IMR-90 (cell line): ENCODE measurements around the gene ABCA6. TPM values are rescaled to one million over a fixed set of nuclear protein-coding genes. Genes with fewer than 3 reads are reported as not detected.

ENCODE experiments used
- ATAC-seq: fragments of 200-7000 bp; cut with Tn5 transposase; 2 replicates; pipeline ENCODE4 v1.9.1; 2020; ENCODE audit warnings: low read depth, mild to moderate bottlenecking, moderate library complexity
- BruUV-seq: library from RNA; stranded (reverse); fragments of 400-500 nt; replicated peaks from 2 replicates; lab custom pipeline; 2021; lab: Mats Ljungman, UMichigan
- CTCF ChIA-PET: fragments of 300-600 bp; formaldehyde crosslinking; extraction: SDS; loops from one replicate; lab custom pipeline; 2021; ENCODE audit warnings: antibody characterized with exemption; lab: Yijun Ruan, JAX
- POLR2A ChIA-PET: fragments of 300-600 bp; sonication (Branson Sonifier 250); formaldehyde crosslinking; loops from one replicate; lab custom pipeline; 2022; ENCODE audit warnings: antibody characterized with exemption; ENCODE audit not compliant: unreplicated experiment; lab: Charles Lee
- DNase-seq: peaks from one replicate; pipeline ENCODE4 v3.0.0; 2013
- H2AFZ ChIP-seq: replicated peaks from 2 replicates; pipeline ENCODE3; 2013; ENCODE audit warnings: low read length, mild to moderate bottlenecking; ENCODE audit not compliant: poor library complexity
- H2AK5ac ChIP-seq: 2 replicates; pipeline ENCODE4 v1.6.1; 2013; ENCODE audit warnings: low read depth, low read length, inconsistent platforms
- H2AK9ac ChIP-seq: replicated peaks from 2 replicates; pipeline ENCODE3; 2013; ENCODE audit warnings: mild to moderate bottlenecking, low read depth, low read length, moderate library complexity; ENCODE audit not compliant: poor library complexity
- H2BK120ac ChIP-seq: 2 replicates; pipeline ENCODE4 v1.6.1; 2013; ENCODE audit warnings: low read depth, low read length, inconsistent platforms
- H2BK15ac ChIP-seq: 3 replicates; pipeline ENCODE4 v1.6.1; 2013; ENCODE audit warnings: low read depth, low read length, inconsistent platforms
- H2BK20ac ChIP-seq: 2 replicates; pipeline ENCODE4 v1.6.1; 2013; ENCODE audit warnings: low read depth, mild to moderate bottlenecking, inconsistent platforms, low read length, moderate library complexity
- H2BK5ac ChIP-seq: 2 replicates; pipeline ENCODE4 v1.6.1; 2013; ENCODE audit warnings: mild to moderate bottlenecking, low read depth, low read length, inconsistent platforms; ENCODE audit not compliant: poor library complexity, severe bottlenecking
- H3K14ac ChIP-seq: replicated peaks from 2 replicates; pipeline ENCODE4 v1.6.1; 2013; ENCODE audit warnings: low read depth, low read length, inconsistent platforms
- H3K18ac ChIP-seq: 2 replicates; pipeline ENCODE4 v1.6.1; 2013; ENCODE audit warnings: low read depth, low read length, control low read depth
- H3K23ac ChIP-seq: 2 replicates; pipeline ENCODE4 v1.6.1; 2013; ENCODE audit warnings: low read depth, low read length, inconsistent platforms
- H3K27ac ChIP-seq: 2 replicates; pipeline ENCODE4 v1.5.1; 2013; ENCODE audit warnings: mild to moderate bottlenecking, control low read depth, low read length; ENCODE audit not compliant: insufficient read depth
- H3K27me3 ChIP-seq: 2 replicates; pipeline ENCODE4 v1.6.1; 2013; ENCODE audit warnings: low read length; ENCODE audit not compliant: control insufficient read depth, insufficient read depth
- H3K36me3 ChIP-seq: 2 replicates; pipeline ENCODE4 v1.6.1; 2013; ENCODE audit warnings: low read length, mixed read lengths; ENCODE audit not compliant: control insufficient read depth, insufficient read depth
- H3K4ac ChIP-seq: 2 replicates; pipeline ENCODE4 v1.6.1; 2013; ENCODE audit warnings: low read depth, low read length, inconsistent platforms
- H3K4me1 ChIP-seq: 2 replicates; pipeline ENCODE4 v1.6.1; 2013; ENCODE audit warnings: low read length, mixed read lengths; ENCODE audit not compliant: control insufficient read depth, insufficient read depth
- H3K4me2 ChIP-seq: 2 replicates; pipeline ENCODE4 v1.6.1; 2013; ENCODE audit warnings: low read depth, mild to moderate bottlenecking, control low read depth, low read length, moderate library complexity
- H3K4me3 ChIP-seq: 2 replicates; pipeline ENCODE4 v1.5.1; 2013; ENCODE audit warnings: low read depth, mild to moderate bottlenecking, control low read depth, low read length, moderate library complexity; ENCODE audit not compliant: insufficient read depth
- H3K56ac ChIP-seq: 2 replicates; pipeline ENCODE4 v1.6.1; 2013; ENCODE audit warnings: low read length, inconsistent platforms; ENCODE audit not compliant: insufficient read depth; ENCODE audit errors: extremely low read depth
- H3K79me1 ChIP-seq, 2 experiments: 2 replicates each; pipeline ENCODE4 v1.6.1; 2013; ENCODE audit warnings: low read length in 2 of 2, inconsistent platforms in 1 of 2, low read depth in 1 of 2
- H3K9ac ChIP-seq: 2 replicates; pipeline ENCODE4 v1.6.1; 2013; ENCODE audit warnings: low read depth, low read length, control low read depth
- H3K9me1 ChIP-seq: 2 replicates; pipeline ENCODE4 v1.6.1; 2013; ENCODE audit warnings: low read length, inconsistent platforms; ENCODE audit not compliant: insufficient read depth
- H3K9me3 ChIP-seq: 2 replicates; pipeline ENCODE4 v1.6.1; 2013; ENCODE audit warnings: low read length; ENCODE audit not compliant: control insufficient read depth, insufficient read depth
- H4K20me1 ChIP-seq: 2 replicates; pipeline ENCODE4 v1.6.1; 2013; ENCODE audit warnings: low read length, inconsistent platforms; ENCODE audit not compliant: insufficient read depth
- H4K5ac ChIP-seq: 2 replicates; pipeline ENCODE4 v1.6.1; 2013; ENCODE audit warnings: mild to moderate bottlenecking, low read depth, low read length, control low read depth
- H4K8ac ChIP-seq, 2 experiments: 2 replicates each; pipeline ENCODE4 v1.6.1; 2013; ENCODE audit warnings: low read depth in 2 of 2, low read length in 2 of 2, control low read depth in 1 of 2, inconsistent platforms in 1 of 2
- H4K91ac ChIP-seq: 2 replicates; pipeline ENCODE4 v1.6.1; 2013; ENCODE audit warnings: low read depth, low read length, inconsistent platforms; ENCODE audit not compliant: insufficient read depth
- CHD1 ChIP-seq: IDR thresholded peaks from 2 replicates; pipeline ENCODE4 v1.6.1; 2012; ENCODE audit warnings: low read depth, low read length, improper control_type of control experiment
- CTCF ChIP-seq: conservative IDR thresholded peaks from 2 replicates; pipeline ENCODE4 v1.5.1; 2012; ENCODE audit warnings: mild to moderate bottlenecking, low read depth, low read length, improper control_type of control experiment
- MAFK ChIP-seq: IDR thresholded peaks from 2 replicates; pipeline ENCODE4 v1.6.1; 2012; ENCODE audit warnings: low read depth, low read length, improper control_type of control experiment
- POLR2A ChIP-seq: IDR thresholded peaks from 2 replicates; pipeline ENCODE4 v1.6.1; 2012; ENCODE audit warnings: mild to moderate bottlenecking, low read depth, low read length
- RFX5 ChIP-seq: IDR thresholded peaks from 2 replicates; pipeline ENCODE4 v1.8.0; 2012; ENCODE audit warnings: low read depth, mild to moderate bottlenecking, low read length, moderate library complexity
- WGBS, 2 experiments: methylation state at CpG; one replicate each; pipeline versions ENCODE4 v1.1.5 to v1.1.7; 2013; ENCODE audit warnings: missing lambda C conversion rate in 2 of 2; ENCODE audit not compliant: insufficient read length in 1 of 2; ENCODE audit errors: extremely low coverage in 2 of 2; 5-methylcytosine and 5-hydroxymethylcytosine counted together
- dilution Hi-C: fragments of 300-500 bp; cut with HindIII; formaldehyde crosslinking; loops from one replicate; pipeline ENCODE4 v1.14.3; 2018; ENCODE audit warnings: low sequenced_read_pairs; ENCODE audit not compliant: unreplicated experiment
- in situ Hi-C: fragments of 300-500 bp; cut with MboI; formaldehyde crosslinking; loops from 3 replicates; pipeline ENCODE4 v1.14.3; 2019; ENCODE audit warnings: low sequenced_read_pairs, inconsistent platforms, mixed read lengths
- intact Hi-C: fragments of 100-400 bp; cut with micrococcal nuclease; formaldehyde crosslinking; loops from 2 replicates; pipeline ENCODE4 v1.10.0; 2022
- polyA plus RNA-seq, 3 experiments: library from polyadenylated mRNA; depleted of rRNA; stranded (reverse); fragments of >200 nt; gene quantifications; 2 replicates each; pipeline ENCODE4 v1.2.3, GENCODE V29; 2012; ENCODE audit warnings: low replicate concordance in 1 of 3
- total RNA-seq: library from RNA; depleted of rRNA; stranded (reverse); fragments of >200 nt; gene quantifications from 2 replicates; pipeline ENCODE4 v1.2.3, GENCODE V29; 2012

Gene ABCA6
- total and polyA plus RNA-seq, 2 of the 4 experiments (the other 2 are of a cell fraction), result under 0.01 TPM; not detected in 1

- Histone ChIP-seq H2AK5ac (no peak overlapping the region), H4K20me1 (no peaks in the 10 kb centered on the region), H3K9me3 (no peaks in the 10 kb centered on the region), H2BK5ac (no peak overlapping the region), H3K27ac (no peak overlapping the region; the same call in 1 of the 2 replicates), H3K9me1 (no peaks in the 10 kb centered on the region), H4K8ac (no peak overlapping the region), H3K18ac (no peak overlapping the region; the same call in 1 of the 2 replicates), H2AFZ (no peak overlapping the region), H2BK15ac (no peak overlapping the region), H3K36me3 (no peaks in the 10 kb centered on the region), H3K4me2 (no peak overlapping the region), H3K4me1 (no peaks in the 10 kb centered on the region), H3K9ac (no peak overlapping the region), H4K91ac (no peak overlapping the region), H2BK120ac (no peak overlapping the region), H2AK9ac (no peak overlapping the region), H3K56ac (no peak overlapping the region), H3K79me1 (no peaks in the 10 kb centered on the region), H3K23ac (no peak overlapping the region), H4K5ac (no peak overlapping the region), H3K4me3 (no peak overlapping the region), H3K14ac (no peak overlapping the region), H3K27me3 (no peaks in the 10 kb centered on the region), H2BK20ac (no peak overlapping the region), H3K4ac (no peak overlapping the region)
- TF ChIP-seq CHD1 (no peak), CTCF (no peak), MAFK (no peak), RFX5 (no peak), POLR2A (no peak)
- ATAC-seq (no peak), DNase-seq (no peak)
- POLR2A ChIA-PET, result no interaction called here
- no TSS peak for BruUV-seq
- intact Hi-C loops, result loop anchor here (10.0 kb wide), 1 partner anchor 285 kb away; no protein-coding TSS in a partner anchor
- in situ Hi-C loops, result no loop called here
- CTCF ChIA-PET, result interaction anchor here (0.7 kb wide), 1 partner anchor 10 kb away, joined by 4 read pairs; no protein-coding TSS in a partner anchor
- WGBS, 2 experiments, result no CpG with 5 or more reads among the region's 7 CpGs
- dilution Hi-C loops, result no loop called here
Observed at GRCh38 chr17:69059458-69060175, 82.1 kb downstream of the ABCA6 start.
